HPDE6-E6E7 (cell line): ENCODE data around the gene RAB28.

ENCODE experiments used
- DNase-seq: peaks from one replicate; pipeline ENCODE4 v3.0.0; 2011; ENCODE audit warnings: missing footprints; ENCODE audit errors: extremely low spot score

RAB28 gene

GRCh38 chr4:13509442-13509841 lies 25.3 kb upstream of the RAB28 start:
- DNase-seq, result no peak

DNA sequence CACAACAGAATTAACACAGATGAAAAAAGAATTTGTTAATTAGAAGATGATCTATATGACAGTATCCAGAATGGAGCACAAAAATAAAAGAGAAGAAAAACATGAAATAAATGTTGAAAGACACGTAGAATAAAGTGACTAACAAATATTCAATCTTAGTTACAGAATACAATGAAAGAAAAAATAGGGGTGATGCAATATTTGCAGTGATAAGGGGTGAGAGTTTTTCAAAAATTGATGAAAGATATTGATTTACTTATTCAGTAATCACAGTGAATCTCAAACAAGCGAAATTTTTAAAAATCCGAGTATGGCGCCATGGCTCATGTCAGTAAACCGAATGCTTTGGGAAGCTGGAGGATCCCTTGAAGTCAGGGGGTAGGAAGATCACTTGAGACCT lies 20.2 kb upstream of the RAB28 start:
- no peak for DNase-seq

DNA sequence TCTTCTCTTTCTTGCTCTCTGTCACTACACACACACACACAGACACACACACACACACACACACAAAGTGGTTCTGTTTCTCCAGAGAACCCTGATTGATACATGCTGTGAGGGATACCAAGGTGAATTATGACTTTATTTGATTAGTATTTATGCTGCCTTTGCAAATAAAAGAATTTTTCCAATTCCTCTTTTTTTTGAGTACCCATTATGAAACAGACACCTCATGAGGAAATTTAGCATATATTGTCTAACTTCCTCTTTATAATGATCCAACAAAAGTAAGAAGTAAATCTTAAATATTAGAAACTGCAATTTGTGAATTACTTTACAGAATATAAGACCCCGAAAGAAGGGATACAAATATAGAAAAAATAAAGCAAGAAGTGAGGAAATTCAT lies 14.3 kb upstream of the RAB28 start:
- DNase-seq, result no peak

DNA sequence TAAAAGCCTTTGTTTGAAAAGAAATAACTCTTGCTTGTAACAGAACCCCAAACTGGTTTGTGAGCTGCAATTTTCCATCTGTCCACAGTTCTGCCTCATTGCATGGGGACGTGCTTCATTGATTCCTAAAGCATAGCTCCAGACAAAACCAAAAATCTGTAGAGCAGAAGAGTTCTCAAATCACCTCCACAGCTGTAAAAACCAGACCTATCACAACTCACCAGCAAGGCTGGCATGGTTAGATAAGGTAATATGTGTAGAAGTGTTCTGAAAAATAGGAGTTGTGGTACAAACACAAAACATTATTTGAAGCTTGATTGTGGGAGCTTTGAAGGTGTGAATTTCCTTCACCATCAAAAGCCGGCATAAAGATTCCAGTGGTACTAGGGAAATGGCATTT lies 12.5 kb upstream of the RAB28 start:
- DNase-seq, result no peak

DNA sequence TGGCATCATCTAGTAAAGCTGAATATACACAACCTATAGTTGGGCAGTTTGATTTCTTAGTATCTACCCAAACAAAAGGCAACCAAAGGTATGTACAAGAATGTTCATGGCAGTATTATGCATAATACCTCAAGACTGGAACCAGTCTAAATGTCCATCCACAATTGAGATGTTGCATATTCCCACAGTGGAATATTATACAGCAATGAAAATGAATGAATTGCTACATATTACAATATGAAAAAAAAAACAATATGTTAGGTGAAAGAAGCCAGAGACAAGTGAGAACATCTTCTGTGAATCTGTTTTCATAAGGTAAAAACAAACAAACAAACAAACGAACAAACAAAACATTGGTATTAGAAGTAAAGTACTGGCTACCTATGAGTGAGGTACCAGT lies 11.6 kb upstream of the RAB28 start:
- DNase-seq, result no peak

DNA sequence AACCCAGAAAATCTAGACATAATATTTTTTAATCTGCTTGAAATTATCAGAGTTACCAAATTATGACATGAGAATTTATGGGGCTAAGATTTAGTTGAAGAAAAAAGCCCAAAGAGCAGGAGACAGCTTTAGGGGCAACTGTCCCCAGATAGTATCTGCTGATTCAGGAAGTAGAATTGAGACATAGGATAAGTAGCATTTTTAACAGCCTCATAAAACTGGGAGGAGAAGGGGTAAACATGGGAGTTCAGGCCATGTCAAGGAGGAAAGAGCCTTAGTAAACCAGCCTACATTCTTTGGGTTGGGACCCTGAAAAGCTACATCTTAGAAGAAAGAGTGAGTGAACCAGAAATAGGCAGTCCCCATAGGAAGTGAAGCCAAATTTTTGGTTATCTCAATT lies 9.7 kb upstream of the RAB28 start:
- no peak for DNase-seq

DNA sequence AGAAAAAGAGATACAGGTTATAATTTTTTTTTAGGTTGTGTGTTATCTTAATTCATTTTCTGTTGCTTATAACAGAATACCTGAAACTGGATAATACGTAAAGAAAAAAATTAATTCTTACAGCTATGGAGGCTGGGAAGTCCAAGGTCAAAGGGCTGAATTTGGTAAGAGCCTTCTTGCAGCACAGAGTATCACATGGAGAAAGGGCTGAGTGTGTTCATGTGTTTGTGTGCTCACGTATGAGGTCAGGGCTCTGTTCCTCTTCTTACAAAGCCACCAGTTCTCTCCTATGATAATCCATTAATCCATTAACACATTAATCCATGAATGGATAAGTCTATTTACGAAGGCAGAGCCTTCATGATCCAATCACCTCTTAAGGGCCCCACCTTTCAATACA lies 8.6 kb upstream of the RAB28 start:
- no peak for DNase-seq

DNA sequence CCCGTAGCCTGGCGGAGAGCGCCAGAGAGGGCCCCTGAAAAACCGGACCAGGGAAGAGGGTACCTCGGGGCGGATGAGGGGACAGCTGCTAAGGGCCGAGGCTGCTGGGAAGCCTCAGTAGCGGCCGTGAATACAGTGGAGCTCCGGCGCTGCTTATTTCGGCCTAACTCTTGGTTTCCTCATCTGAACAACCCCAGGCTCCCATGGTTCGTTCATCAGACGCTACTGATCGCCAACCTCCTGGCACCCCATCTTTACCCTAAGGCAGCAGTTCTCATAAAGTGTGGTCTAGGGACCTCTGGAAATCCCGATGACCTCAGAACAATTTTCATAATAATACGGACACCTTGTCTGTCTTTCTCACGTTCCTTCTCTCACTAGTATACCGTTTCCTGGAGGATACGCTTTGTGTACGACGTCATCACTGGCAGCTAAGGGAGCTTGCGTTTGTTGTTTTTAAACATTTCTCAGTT lies 645 bp upstream of the RAB28 start:
- peak; percentile 13 for DNase-seq

GRCh38 chr4:13483768-13484121 lies 395 bp downstream of the RAB28 start:
- DNase-seq, result peak; percentile 19

DNA sequence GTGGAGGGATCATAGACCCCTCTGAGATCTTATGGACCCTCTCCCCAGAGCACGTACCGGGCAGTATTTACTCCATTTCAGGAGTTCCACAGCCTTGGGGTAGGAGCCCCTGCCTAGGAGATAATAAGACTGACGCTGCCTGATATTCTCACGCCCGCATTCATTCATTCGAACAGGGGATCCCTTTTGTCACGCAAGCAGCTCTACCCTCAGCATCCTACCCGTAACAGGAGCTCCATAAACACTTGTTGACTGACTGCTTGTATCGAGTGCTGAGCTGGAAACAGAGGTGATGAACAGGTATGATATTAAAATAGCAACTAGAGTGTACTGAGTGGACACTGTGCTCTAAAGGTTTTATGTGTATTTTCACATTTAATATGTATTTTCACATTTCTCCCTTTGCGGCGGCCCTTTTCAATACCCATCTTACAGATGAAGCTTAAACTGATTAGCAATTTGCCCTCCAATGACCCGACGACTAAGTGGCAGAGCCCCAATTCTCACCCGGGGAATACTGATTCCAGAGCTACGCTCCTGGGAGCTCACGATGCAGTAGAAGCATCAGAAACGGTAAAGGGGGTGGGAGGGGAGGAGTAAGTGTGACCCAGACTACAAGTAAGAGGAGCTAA lies 888 bp downstream of the RAB28 start:
- DNase-seq, result no peak

- DNase-seq, result peak; percentile 5
Observed at GRCh38 chr4:13481569-13481968, 2.6 kb downstream of the RAB28 start.

- DNase-seq, result no peak
Observed at GRCh38 chr4:13478707-13479106, 5.4 kb downstream of the RAB28 start.

- DNase-seq, result no peak
Observed at GRCh38 chr4:13478131-13478530, 6.0 kb downstream of the RAB28 start.

DNA sequence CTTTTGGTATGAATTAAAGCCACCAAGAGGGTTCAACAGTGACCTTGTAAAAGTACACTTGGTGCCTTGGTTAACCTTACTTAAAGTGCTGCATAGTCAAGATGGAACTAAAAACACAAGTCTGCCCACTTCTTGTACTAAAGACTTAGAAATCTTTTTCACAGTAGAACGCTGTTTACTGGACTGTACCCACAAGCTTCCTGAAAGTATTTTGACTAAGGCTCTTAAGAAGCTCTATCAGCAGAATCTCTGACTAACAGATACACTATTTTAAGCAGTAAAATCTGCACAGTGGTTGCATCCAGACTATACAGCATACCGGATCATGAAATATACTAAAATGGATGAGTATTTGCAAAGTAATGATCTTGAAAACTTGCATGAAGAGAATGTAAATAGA lies 7.2 kb downstream of the RAB28 start:
- no peak for DNase-seq

GRCh38 chr4:13476152-13476551 lies 8.0 kb downstream of the RAB28 start:
- DNase-seq, result no peak

GRCh38 chr4:13471400-13471799 lies 12.7 kb downstream of the RAB28 start:
- DNase-seq, result no peak

DNA sequence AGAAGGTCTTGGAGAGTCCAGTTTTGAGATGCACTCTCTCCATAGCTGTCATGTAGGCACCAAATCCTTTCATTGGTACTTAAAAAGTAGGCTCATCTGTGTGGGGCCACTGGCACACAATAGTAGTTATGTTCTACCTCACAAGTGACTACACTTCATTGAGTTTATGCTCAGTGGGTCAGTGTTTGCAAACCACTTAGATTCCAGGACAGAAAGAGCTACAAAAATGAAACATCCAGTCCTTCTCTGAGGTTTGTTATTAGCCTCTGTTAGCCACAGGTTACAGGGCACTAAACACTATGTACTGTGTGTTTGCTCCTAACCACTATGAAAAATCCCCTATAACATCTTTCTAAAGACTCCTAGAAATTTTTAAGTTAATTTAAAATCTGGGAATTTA lies 13.8 kb downstream of the RAB28 start:
- no peak for DNase-seq

GRCh38 chr4:13464973-13465372 lies 19.2 kb downstream of the RAB28 start:
- DNase-seq, result no peak

GRCh38 chr4:13464543-13464942 lies 19.6 kb downstream of the RAB28 start:
- no peak for DNase-seq

DNA sequence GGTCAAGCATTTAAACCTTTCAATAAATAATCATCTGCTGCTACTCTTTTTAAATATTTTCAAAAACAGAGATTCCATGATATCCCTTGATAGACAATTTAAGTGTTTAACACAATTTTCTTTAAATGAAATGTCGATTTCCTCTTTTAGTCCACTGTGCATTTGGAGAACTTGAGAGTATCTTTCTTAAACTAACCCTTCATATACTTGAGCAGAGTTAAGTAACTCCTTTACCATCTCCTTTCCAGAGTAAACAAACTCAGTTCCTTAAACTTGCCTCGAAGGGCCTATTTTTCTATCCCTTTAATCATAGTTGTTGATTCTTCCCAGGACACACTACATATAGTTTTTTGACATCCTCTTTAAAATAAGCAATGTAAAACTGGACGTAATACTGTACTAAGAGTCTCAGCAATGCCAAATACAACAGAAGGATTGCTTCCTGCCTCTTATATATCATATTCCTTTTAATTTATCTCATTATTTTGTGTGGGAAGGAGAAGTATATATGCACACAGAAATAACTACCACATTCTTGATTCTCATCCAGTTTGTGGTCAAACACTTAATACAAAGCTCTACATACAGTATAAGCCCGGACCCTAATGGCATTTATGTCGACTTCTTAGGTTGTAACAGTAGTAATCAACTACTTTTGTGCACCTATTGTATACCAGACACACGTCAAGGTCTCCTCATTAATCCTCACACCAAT lies 22.8 kb downstream of the RAB28 start:
- DNase-seq, result no peak

DNA sequence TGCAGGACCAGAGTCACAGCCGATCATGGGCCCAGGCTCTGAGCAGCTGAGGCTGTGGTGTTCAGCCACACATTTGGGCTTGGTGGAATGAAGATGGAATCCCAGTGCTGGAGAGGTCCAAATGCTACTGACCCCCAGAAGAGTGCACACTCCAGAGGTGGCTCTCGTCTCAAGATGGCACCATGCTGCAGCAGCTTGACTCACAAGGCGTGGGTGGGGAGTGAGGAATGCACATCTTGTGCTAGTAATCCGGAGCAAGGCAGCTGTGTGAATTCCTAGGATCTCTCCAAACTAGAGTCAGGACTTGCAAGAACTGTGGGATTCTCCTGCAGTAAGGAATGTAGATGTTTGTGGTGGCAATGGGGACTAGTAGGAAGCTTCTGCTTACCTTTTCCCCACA lies 28.7 kb downstream of the RAB28 start:
- DNase-seq, result no peak

GRCh38 chr4:13454786-13455185 lies 29.4 kb downstream of the RAB28 start:
- no peak for DNase-seq

- DNase-seq, result no peak
Observed at GRCh38 chr4:13452927-13453579, 31.1 kb downstream of the RAB28 start.
